Cardiac muscle cell (in vitro differentiated cells and primary cell): Measurements from ENCODE around the gene LGI4. TPM values are rescaled to one million over a fixed set of nuclear protein-coding genes. Genes with fewer than 3 reads are reported as not detected.

ENCODE experiments used
- DNase-seq, 2 donors: peaks; one replicate each; pipeline versions ENCODE4 v3.0.0 to v3.0.0-alpha.2; 2010 to 2017; ENCODE audit warnings: low read depth in 1 of 2, low spot score in 1 of 2
- H3K27ac ChIP-seq: fragments of 200-600 bp; sonication (generic); 2 replicates; pipeline ENCODE4 v1.5.1; 2016
- H3K27me3 ChIP-seq: fragments of 200-600 bp; sonication (generic); 2 replicates; pipeline ENCODE4 v1.6.0; 2016; ENCODE audit warnings: control low read depth
- H3K36me3 ChIP-seq: fragments of 200-600 bp; sonication (generic); 2 replicates; pipeline ENCODE4 v1.5.1; 2016; ENCODE audit warnings: control low read depth
- H3K4me1 ChIP-seq: fragments of 200-600 bp; sonication (generic); 2 replicates; pipeline ENCODE4 v1.8.1; 2017; ENCODE audit warnings: low read depth, mild to moderate bottlenecking, mixed run types
- H3K4me3 ChIP-seq: fragments of 200-600 bp; sonication (generic); 2 replicates; pipeline ENCODE4 v1.5.1; 2016; ENCODE audit warnings: mild to moderate bottlenecking
- H3K9me3 ChIP-seq: fragments of 200-600 bp; sonication (generic); 2 replicates; pipeline ENCODE4 v1.5.1; 2017; ENCODE audit warnings: low read depth, mild to moderate bottlenecking, control low read depth
- polyA plus RNA-seq: library from polyadenylated mRNA; unstranded; fragments of >200 nt; fragmentation: Nextera tagmentation; extraction: Ambion mirVana; gene quantifications from 2 replicates; pipeline ENCODE4 v1.2.1, GENCODE V29; 2016
- total RNA-seq: library from RNA; depleted of rRNA; stranded (reverse); fragments of >200 nt; gene quantifications from 2 replicates; pipeline ENCODE4 v1.2.3, GENCODE V29; 2016
- TF ChIP-seq, protein P1 (sequence below): IDR thresholded peaks from 2 replicates; pipeline ENCODE4 v1.5.1; 2012; ENCODE audit warnings: low read depth, mild to moderate bottlenecking, low read length

The LGI4 gene
- total and polyA plus RNA-seq, 2 experiments from 2014 or later = 26.7 to 45.5 TPM

GRCh38 chr19:35115177-35115951 lies 19.5 kb downstream of the LGI4 start, which contains the start of gene FXYD3:
Gene FXYD3 (plus strand): TSS chr19:35115823. CDS start chr19:35119377, 3,554 bp downstream.
- no peaks in the 10 kb centered on the region for H3K9me3 ChIP-seq
- H3K4me1 ChIP-seq = no peaks in the 10 kb centered on the region
- H3K27me3 ChIP-seq = no peaks in the 10 kb centered on the region
- H3K27ac ChIP-seq = no peak within 1 kb of the TSS
- TF ChIP-seq, protein P1, sequence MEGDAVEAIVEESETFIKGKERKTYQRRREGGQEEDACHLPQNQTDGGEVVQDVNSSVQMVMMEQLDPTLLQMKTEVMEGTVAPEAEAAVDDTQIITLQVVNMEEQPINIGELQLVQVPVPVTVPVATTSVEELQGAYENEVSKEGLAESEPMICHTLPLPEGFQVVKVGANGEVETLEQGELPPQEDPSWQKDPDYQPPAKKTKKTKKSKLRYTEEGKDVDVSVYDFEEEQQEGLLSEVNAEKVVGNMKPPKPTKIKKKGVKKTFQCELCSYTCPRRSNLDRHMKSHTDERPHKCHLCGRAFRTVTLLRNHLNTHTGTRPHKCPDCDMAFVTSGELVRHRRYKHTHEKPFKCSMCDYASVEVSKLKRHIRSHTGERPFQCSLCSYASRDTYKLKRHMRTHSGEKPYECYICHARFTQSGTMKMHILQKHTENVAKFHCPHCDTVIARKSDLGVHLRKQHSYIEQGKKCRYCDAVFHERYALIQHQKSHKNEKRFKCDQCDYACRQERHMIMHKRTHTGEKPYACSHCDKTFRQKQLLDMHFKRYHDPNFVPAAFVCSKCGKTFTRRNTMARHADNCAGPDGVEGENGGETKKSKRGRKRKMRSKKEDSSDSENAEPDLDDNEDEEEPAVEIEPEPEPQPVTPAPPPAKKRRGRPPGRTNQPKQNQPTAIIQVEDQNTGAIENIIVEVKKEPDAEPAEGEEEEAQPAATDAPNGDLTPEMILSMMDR = no peak
- no peak for DNase-seq
- no peaks in the 10 kb centered on the region for H3K36me3 ChIP-seq
- H3K4me3 ChIP-seq = peak within 1 kb of the TSS; percentile 1

GRCh38 chr19:35114353-35115176 lies 20.3 kb downstream of the LGI4 start:
- H3K4me3 ChIP-seq = peak overlapping the region; percentile 1
- TF ChIP-seq, protein P1 = peak; percentile 100

GRCh38 chr19:35112995-35113688 lies 21.7 kb downstream of the LGI4 start:
- Histone ChIP-seq H3K36me3 (no peaks in the 10 kb centered on the region), H3K4me1 (no peaks in the 10 kb centered on the region), H3K27ac (no peak overlapping the region), H3K9me3 (no peaks in the 10 kb centered on the region), H3K4me3 (no peak overlapping the region), H3K27me3 (no peaks in the 10 kb centered on the region)
- no peak for DNase-seq
- TF ChIP-seq, protein P1 = no peak

More at GRCh38 chr19:35114353-35115176, 20.3 kb downstream of the LGI4 start:
- H3K4me1 ChIP-seq = no peaks in the 10 kb centered on the region
- H3K27me3 ChIP-seq = no peaks in the 10 kb centered on the region
- H3K27ac ChIP-seq = no peak overlapping the region
- H3K9me3 ChIP-seq = no peaks in the 10 kb centered on the region
- peak; percentile 71 to 74 for DNase-seq
- no peaks in the 10 kb centered on the region for H3K36me3 ChIP-seq

DNA sequence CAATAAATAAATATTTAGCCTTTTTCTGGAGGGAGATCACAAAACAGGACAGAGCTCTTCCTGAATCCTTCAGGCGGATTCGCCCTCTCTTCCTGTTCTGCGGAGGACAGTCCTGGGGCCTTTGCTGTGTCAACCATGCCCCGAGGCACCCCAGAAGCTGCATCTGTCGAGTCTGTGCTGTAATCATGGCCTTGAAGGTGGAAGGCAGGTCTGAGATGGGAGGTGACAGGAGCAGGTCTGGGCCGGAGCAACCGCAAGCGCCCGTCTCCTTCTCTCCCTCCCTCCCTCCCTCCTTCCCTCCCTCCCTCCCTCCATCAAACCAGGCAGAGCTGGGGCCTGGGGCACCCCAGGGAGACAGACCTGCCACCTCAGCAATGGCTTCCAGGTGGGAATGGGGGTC lies 23.9 kb downstream of the LGI4 start:
- DNase-seq = no peak
- H3K4me1 ChIP-seq = no peaks in the 10 kb centered on the region
- no peak overlapping the region for H3K4me3 ChIP-seq
- no peaks in the 10 kb centered on the region for H3K36me3 ChIP-seq
- TF ChIP-seq, protein P1 = no peak
- H3K27me3 ChIP-seq = no peaks in the 10 kb centered on the region
- no peaks in the 10 kb centered on the region for H3K9me3 ChIP-seq
- no peak overlapping the region for H3K27ac ChIP-seq

GRCh38 chr19:35109395-35110112 lies 25.3 kb downstream of the LGI4 start:
- Histone ChIP-seq H3K27me3 (no peaks in the 10 kb centered on the region), H3K4me3 (no peak overlapping the region), H3K9me3 (no peaks in the 10 kb centered on the region), H3K27ac (no peak overlapping the region), H3K4me1 (no peaks in the 10 kb centered on the region), H3K36me3 (no peaks in the 10 kb centered on the region)
- TF ChIP-seq, protein P1 = no peak
- no peak for DNase-seq
